HS-5 (cell line): ENCODE data around the gene CACNA1C.
A peak's percentile ranks its signal among the peaks of the same experiment; 100 is the strongest.

Experiments used
- DNase-seq: peaks from one replicate; pipeline ENCODE4 v3.0.0-alpha.2; 2012; ENCODE audit warnings: low read depth

The CACNA1C gene

DNA sequence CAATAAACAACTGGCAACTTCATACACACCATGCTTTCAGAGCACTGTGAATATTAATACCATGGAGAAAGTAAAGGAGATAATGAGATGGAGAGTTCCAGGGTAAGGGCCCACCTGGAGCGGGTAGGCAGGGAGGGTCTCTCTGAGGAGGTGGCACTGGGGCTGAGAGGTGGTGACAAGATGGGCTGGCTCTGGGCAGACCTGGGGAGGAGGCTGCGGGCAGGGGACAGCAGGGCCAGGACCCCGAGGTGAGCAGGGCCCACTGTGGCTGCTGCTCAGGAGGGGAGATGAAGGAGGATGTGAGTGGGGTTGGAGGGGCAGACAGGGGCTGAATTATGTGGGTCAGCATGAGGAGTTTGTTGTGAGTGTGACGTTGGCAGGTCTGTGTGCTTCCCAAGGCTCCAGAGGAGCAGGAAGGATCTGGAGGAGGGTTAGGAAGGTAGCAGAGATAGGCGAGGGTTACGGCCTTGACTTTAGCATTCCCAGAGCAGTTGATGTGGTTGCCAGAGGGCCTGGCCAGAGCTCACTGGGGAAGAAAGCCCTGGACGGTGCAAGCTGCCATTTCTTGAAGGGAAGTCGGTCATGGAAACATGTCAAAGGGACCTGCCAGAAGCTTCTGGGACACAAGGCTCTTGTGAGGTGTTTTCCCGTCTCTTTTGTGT, 88.2 kb downstream of the CACNA1C start:
- DNase-seq: no peak

DNA sequence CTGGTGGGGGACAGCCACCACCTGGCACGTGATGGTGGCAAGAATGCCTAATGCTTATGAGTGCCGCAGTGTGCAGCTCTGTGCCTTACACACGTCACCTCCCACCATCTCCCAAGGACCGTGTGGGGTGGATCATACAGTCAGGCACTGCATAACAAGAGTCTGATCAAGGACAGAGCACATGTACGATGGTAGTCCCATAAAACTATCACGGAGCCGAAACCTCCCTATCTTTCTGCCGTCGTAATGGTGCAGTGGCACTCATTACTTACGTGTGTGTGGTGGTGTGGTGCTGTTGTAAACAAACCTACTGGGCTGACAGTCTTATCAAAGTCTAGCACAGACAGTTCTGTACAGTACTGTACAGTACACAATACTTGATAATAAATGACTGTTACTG, 89.3 kb downstream of the CACNA1C start:
- no peak for DNase-seq

DNA sequence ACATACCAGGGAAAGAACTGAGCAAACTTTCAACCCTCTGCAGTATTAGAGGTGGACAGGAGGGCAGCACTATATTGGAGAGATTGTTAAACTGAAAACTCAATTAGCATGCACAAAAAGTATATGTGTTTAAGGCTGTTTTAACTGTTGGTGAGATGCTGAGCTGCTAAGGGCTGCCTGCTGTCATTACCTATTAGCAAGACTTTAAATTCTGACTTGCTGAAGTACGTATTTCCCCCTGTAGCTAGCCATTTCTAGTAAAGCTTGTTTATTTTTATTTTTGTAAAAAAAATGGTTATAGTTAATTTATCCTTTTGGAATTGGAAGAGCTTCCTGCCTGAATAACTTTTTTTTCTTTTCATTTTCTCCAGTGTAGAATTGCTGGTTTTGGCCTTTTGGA, 92.2 kb downstream of the CACNA1C start:
- DNase-seq: no peak

DNA sequence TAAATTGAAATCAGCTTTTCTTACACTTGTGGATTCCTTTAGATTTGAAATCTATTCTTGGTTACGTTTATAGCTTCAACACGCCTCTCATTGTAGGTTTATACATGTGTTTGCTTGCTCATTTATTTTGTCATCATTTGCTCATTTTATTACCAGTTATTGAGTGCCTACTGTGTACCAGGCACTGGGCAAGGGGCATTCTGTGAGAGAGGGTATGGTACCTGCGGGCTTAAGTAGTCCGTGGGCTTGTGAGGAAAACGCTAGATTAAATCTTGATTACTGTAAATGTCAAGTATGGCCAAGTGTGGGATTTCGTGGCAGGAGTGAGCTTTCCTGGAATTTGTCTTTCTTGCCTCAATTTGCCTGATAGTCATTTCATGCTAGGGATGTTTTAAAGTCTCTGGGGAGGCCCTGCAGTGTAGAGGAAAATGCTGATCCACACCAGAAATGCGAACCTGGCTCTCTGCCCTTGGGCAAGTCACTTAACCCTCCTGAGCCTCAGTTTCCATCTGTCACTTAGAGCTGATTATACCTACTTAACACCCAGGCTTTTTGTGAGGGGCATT, 92.7 kb downstream of the CACNA1C start:
- DNase-seq: no peak

DNA sequence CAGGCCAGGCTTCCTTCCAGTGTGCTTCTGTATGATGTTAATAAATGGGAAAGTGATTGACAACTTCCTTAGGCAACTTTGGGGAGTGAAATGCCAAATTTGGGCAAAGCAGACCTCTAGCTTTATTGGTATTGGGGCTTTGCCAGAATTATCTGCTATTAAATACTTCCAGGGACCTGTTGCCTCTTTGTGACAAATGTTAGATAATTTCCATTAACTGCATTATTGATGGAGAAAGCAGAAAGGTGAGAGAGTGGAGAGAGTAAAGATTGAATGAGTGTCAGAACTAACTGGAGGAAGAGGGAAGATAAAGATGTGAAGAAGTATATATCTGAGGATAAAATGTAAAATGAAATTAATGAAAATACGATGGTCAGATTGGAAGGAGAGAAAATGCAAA, 94.5 kb downstream of the CACNA1C start:
- no peak for DNase-seq

DNA sequence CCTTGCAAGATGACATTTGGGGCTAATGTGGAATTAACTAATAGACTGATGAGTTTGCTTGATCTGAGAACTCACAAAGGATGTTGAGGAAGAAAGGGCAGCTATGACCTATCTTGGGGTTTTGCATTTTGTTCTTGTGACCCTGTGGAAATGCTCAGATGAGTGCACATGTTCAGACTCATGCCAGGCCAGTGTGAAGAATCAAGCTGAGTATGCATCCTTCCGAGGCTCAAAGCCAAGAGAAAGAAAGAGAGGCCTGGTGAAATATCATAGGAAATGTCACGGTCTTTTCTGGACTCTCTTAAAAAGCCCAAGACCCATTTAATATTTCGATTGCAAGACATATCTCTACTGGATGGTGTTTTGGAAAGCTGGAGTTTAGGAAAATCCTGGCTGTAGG, 96.3 kb downstream of the CACNA1C start:
- DNase-seq: no peak

DNA sequence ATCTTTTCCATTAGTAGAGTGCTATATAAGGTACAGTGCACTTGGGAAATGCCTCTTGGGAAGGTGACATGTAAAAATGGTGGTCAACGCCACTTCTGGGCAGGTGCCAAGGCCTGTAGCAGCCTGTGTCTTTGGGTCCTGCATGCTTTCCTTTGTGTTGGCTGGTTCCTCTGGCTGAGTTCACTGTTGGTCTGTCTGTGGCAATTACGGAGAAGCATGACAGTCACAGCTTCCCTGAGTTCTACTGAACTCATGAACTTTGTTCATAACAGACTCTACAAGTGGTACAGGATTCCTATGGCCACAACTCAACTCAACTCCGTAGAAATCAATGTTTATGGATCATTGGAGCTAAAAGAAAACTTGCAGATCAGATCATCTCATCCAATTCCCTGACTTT, 98.0 kb downstream of the CACNA1C start:
- DNase-seq: no peak

DNA sequence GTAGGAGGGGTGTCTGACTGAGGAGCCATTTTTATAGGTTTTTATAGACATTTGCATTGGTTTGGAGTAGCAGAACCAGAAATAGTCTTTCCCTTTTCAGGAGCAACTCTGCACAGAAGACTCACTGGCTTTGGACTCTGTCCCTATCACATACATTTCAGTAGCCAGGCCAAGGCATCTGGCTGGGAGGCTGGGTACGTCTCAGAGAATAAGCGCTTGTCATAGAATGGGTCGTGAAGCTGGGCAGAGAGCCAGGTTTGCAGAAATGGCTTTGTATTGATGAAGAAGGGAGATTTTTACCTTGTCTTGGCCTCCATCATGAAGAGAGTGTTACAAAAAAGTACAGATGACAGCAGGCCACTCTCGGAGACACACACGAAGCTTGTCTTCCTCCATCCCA, 98.6 kb downstream of the CACNA1C start:
- DNase-seq: no peak

DNA sequence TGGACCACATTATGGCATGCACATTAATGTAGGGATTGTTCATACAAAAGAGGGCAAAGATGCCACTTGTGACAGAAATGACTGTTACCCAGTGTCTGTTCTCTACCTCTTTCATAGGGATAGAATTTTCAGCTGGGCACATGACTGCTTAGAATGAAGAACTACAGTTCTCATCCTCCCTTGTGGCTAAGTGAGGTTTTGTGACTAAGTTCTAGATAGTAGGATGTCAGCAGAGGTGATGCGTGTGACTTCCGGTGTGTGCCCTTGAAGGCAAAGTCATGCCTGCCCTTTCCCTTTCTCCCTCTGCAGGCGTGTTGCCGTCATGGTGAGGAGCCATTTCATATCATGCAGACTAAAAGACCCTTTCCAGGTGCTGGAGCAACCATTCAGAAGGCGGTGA, 99.3 kb downstream of the CACNA1C start:
- DNase-seq: no peak

DNA sequence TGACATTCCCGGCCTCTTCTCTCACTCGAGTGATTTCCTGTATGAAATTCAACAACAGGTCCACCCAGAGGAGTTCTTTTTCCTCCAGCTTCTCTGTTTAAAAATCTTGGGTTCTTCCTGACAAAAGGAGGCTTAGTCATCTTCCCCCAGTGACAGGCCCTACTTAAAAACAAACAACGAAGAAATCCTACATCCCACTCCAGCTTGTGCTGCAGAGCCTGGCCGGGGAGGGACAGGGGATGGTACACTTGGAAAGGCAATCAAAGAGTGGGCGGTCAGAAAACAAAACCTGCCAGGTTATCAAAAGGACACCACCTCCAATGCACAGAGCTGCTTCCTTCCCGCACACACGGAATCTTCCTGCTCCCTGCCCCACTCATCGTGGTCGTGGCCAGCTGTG, 101.3 kb downstream of the CACNA1C start:
- DNase-seq: no peak

DNA sequence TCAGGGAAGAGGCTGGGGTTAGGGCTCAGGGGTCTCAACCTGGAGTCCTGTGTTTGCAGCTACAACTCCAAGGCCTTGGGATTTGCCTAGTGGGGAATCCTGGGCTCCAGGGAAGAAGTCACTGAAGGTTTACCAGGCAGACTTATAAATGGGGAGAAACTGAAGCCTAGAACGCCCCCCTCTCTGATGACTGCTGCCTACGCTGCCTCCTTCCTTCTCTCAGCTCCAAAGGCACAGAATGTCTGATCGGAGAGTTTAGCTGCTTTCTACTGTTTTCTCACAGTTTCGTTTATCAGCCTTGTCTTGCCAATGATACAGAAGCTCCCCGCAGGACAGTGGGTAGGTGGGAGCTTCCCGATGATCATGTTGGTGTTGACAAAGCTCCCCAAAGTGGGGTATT, 101.7 kb downstream of the CACNA1C start:
- no peak for DNase-seq

DNA sequence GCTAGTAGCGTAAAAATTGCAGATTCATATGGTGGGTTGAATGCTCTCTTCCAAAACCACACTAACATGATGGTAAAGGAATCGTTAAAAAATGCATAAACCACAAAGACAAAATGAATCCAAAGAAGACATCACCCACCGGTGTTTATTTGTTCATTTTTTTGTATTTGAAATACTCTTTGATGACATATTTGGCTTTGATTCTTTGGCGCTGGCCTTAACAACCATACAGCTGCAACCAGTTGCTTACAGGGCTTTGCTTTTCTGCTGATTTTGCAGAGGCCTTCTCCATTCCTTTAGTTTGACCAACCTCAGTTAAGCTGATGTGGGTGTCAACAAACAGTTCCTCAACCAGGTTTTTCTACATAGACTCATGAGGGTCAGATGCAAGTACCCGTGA, 103.5 kb downstream of the CACNA1C start:
- no peak for DNase-seq

DNA sequence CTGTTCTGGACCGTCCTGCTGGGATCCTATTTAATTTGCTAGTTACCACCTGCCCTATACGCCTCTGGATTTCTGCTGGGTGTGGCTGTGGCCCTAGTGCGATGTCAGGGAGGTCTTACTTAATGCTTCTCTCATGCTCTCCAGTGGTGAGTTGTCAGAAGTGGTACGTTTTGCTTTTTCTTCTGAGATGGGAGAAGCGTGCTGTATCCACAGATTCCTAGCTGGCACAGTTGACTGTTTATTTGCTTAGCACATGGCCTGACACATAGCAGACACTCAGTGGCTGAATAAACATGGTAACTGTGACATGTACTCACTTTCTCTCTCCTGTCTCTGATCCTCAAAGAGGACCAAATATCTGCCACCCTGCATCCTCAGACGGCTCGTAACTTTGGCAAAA, 107.3 kb downstream of the CACNA1C start:
- no peak for DNase-seq

DNA sequence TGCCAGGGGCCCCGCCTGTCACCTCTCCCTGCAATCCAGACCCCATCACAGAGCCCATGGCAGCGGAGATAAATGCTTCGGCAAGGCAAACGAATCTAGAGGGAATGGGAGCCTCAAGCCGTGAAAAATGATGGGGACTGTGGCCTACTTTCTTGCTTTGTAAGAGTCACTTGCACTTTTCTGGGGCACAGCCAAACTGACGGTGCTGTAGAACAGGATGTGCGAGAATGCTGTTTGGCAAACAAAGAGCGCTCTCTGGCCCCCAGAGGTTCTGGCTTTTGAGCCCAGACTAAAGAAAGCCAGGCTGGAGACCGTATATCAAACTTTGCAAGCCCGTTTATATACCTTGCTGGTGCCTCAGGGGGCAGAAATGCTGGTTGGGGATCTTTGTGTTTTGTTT, 108.7 kb downstream of the CACNA1C start:
- DNase-seq: no peak

DNA sequence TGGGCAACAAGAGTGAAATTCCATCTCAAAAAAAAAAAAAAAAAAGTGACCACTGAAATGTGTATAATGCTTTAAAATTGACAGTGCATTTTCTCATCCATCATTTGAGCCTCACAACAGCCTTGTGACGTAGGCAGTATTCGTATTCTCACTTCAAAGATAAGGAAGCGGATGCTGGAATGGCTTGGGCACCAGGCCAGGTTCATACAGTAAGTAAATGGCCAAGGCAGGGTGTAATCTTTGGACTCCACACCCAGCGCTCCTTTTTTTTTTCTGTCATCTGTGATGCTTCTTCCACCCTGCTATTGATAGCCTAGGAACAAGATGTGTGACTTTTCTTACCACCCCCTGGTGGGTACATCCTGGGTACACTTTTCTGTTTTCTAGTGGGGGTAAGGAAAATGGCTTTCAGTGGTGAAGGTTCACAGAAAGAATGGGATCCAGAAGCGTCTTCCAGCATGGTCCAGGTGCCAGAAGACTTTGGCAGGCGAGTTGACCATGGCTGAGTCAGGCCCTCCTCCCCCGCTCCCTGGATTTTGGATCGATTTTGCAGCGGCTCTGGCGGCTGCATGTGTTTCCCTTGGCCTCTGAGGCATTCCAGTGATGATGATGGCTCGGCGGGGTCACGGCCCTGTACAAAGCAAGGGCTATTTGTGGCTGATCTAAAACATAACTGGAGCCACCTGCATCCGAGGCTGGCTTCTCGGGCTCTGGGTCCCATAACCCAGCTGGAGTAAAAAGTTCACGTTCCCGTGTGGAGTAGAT, 110.6 kb downstream of the CACNA1C start:
- peak; percentile 45 for DNase-seq

DNA sequence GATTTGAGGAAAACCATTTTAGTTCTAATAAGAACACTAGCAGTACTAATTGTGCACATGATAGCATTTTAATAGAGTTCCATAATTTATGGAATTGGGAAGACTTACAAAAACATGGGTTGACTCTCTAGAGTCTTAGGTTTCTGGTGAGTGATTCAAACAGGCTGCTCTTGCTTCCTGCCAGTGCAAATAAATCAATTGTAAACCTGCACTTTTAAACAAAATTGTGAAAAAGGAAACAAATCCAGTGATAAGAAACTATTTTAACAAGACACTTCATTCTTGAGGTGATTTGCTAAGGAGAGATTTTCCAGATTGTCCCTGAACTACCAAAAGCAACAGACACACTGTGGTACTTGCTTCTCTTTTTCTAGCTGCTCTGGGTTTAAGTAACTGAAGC, 112.2 kb downstream of the CACNA1C start:
- DNase-seq: no peak

DNA sequence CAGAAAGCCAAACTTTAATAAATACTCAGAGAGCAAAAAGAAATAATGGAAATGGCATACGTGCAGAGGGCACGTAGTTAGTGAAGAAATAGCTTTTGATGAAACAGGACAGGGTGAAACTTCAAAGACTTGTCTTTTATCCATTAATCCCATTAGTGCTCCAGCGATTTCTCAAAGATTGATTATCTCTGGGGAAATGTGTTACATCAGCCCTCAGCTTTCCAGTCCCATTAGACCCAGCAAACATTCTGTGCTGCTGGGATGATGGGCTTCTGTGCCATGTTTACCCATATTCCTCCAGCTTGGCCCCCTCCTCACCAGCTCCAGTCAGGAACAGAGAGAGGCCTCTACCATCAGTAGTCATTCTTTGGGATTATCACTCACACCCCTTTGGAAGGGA, 113.1 kb downstream of the CACNA1C start:
- DNase-seq: no peak

DNA sequence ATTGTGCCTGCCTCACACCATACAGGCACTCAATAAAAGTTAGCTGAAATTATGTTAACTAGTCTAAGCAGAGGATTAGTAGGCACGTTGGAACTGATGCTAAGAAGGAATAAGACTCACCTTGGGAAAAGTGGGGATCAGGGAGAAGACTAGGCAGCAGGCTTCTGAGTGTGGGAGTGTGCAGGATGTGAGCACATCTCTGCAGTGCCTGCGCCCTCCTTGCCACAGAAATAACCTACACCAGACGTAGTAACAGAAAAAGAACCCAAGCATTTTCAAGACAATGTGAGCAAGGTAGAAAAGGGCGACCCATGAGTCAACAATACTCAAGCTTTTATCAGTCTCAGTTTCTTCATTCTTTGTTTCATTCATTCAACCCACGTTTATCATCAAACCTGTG, 113.9 kb downstream of the CACNA1C start:
- DNase-seq: no peak

DNA sequence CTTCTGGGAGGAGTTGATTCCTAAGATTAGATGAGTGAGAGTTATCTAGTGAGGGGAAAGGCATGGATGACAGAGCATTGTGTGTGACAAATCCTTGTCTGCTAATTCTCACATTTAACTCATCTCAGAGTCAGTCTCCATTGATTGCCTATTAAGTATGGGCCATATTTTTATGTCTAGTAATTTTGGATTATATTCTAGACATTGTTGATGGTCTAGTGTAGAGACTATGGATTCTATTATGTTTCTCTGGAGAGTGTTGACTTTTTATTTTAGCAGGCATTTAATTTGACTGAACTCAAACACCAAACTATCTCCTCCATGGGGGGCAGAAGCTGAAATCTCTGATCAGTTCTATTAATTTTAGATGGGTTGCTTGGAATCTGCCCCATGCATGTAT, 114.4 kb downstream of the CACNA1C start:
- no peak for DNase-seq

DNA sequence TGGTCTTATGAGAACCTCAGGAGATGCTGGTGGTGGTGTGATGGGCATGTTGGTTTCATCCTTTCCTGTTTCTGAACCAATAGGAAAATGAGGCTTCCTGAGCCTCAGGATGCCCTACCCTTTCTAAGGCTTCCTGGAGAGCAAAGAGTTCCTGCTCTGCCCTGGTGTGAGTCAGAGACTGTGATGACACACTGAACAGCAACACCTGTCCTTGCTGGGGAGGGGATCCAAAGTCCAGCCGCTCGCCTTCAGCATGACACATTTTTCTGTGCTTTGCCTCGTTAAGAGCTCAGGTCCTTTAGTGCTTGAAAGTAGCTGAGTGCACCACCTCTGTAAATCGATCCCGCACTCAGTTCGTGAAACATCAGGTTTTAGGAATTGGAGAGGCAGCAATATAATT, 116.0 kb downstream of the CACNA1C start:
- no peak for DNase-seq

DNA sequence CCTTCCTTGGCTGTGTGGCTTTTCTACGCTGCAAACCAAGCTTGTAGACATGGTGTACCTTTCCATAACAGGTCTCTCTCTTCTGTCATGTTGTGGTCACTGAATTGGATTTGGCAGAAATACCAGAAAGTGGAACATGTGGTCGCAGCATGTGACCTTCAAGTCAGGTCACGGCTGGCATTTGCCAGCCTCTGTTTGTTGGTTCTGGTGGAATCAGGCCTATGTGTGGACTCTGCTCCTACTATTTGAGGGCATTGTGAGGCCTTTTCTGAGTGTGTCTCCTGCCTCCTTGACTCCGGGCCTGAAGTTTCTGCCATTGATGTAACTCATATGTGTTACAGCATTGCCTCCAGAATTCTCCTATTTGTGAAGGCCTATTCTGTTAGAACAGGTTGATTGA, 116.7 kb downstream of the CACNA1C start:
- no peak for DNase-seq

DNA sequence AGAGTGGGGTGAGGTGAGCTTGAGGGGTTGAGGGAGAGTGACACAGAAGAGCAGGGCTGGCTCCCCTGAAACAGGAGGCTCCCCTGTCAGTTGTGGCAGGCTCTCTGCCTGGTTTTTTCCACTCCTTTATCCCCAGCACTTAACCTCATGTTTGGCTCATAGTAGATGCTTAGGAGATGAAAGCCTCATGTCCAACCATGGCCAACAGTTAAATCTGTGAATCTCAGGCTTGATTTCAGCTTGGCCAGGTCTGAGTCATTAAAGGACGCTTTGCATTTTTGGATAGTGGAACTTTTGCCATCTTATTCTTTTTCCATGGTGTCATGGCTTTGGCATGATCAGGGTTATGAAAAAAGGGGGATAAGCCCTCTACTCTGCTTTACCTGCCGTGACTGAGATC, 117.2 kb downstream of the CACNA1C start:
- no peak for DNase-seq

DNA sequence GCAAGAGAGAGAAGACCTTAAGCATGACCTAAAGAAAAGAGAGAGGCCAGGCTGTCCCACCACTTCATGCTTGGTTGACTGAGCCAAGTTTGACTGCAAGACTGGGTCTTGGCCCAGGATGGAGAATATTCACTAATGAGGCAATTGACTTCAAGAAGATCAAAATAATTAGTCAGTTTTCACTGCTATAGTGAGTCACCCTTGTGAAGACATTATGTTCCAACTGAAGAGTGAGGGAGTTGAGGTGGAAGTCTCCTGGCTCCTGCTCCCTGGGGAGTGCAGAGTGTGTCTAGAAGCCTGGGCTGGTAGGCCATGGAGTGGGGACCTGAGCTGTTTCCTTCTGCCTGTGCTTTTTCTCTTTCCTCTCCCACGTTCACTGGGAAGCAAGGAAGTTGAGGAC, 117.6 kb downstream of the CACNA1C start:
- DNase-seq: no peak
